ENCODE measurements around the gene FMN2.

DNA sequence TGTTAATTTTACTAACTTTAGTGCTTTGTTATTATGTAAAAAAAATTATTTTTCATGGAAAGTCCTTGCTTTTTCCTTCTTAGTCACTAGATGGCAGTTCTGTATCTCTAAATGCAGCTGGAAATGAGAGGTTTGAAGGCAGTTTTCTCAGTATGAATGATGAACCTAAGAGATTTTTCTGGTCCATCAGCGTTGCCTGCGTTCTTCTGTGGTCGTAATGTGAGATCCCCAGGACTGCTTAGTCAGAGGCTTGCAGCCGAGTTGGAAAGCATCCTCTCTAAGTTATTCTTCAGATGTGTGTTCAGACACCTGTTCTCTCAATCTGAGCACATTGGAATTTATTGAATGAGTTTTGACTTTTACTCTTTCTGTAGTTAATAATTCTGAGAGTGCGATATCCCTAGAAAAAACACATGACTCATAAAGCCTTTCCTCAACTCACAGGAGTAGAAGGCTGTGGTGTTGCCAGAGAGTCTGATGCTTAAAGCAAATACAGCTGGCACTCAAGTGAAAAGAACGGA lies 99.3 kb downstream of the FMN2 start:
- TF ChIP-seq, protein P1, sequence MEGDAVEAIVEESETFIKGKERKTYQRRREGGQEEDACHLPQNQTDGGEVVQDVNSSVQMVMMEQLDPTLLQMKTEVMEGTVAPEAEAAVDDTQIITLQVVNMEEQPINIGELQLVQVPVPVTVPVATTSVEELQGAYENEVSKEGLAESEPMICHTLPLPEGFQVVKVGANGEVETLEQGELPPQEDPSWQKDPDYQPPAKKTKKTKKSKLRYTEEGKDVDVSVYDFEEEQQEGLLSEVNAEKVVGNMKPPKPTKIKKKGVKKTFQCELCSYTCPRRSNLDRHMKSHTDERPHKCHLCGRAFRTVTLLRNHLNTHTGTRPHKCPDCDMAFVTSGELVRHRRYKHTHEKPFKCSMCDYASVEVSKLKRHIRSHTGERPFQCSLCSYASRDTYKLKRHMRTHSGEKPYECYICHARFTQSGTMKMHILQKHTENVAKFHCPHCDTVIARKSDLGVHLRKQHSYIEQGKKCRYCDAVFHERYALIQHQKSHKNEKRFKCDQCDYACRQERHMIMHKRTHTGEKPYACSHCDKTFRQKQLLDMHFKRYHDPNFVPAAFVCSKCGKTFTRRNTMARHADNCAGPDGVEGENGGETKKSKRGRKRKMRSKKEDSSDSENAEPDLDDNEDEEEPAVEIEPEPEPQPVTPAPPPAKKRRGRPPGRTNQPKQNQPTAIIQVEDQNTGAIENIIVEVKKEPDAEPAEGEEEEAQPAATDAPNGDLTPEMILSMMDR (IDR thresholded peaks at IDR 0.05), result peak in 1 of 3 donors; percentile 61
- TF ChIP-seq EP300 (IDR thresholded peaks at IDR 0.05), result no peak
- TF ChIP-seq POLR2A (IDR thresholded peaks at IDR 0.05), result no peak
